Heart left ventricle (tissue), 16 donors: ENCODE results near the gene SCCPDH. TPM values are rescaled to one million over a fixed set of nuclear protein-coding genes. Genes with fewer than 3 reads are reported as not detected.
A peak's percentile ranks its signal among the peaks of the same experiment; 100 is the strongest.

ENCODE experiments used
- ATAC-seq, 4 donors: fragments of 200-7000 bp; cut with Tn5 transposase; one replicate each; pipeline ENCODE4 v1.9.1; 2020 to 2022; ENCODE audit warnings: moderate library complexity in 4 of 4, mild to moderate bottlenecking in 3 of 4, moderate number of reproducible peaks in 1 of 4
- DNase-seq, 5 donors: peaks; one replicate each; pipeline ENCODE4 v3.0.0-alpha.2; 2020
- H3K27ac ChIP-seq, 12 donors: fragments of 200-600 bp; sonication (generic) in 4 of 12; one replicate each; pipeline versions ENCODE4 v1.5.0 to v1.8.0; 2016 to 2022; ENCODE audit warnings: mild to moderate bottlenecking in 2 of 12
- H3K27me3 ChIP-seq, 9 donors: fragments of 200-600 bp; sonication (generic) in 2 of 9; one replicate each; pipeline versions ENCODE4 v1.5.1 to v1.8.0; 2016 to 2022; ENCODE audit warnings: mild to moderate bottlenecking in 3 of 9
- H3K36me3 ChIP-seq, 9 donors: fragments of 200-600 bp; sonication (generic) in 2 of 9; one replicate each; pipeline versions ENCODE4 v1.5.0 to v1.8.0; 2018 to 2022; ENCODE audit warnings: mild to moderate bottlenecking in 2 of 9
- H3K4me1 ChIP-seq, 12 donors: fragments of 200-600 bp; sonication (generic) in 4 of 12; one replicate each; pipeline versions ENCODE4 v1.5.0 to v1.8.0; 2016 to 2022; ENCODE audit warnings: mild to moderate bottlenecking in 3 of 12
- H3K4me3 ChIP-seq, 12 donors: fragments of 200-600 bp; sonication (generic) in 4 of 12; one replicate each; pipeline versions ENCODE4 v1.5.0 to v1.8.0; 2017 to 2022; ENCODE audit warnings: mild to moderate bottlenecking in 9 of 12, moderate library complexity in 4 of 12
- H3K9me3 ChIP-seq, 12 donors: fragments of 200-600 bp; sonication (generic) in 4 of 12; one replicate each; pipeline versions ENCODE4 v1.5.0 to v1.8.0; 2016 to 2022; ENCODE audit warnings: mild to moderate bottlenecking in 1 of 12
- CTCF ChIP-seq, 12 donors: fragments of 200-600 bp; sonication (generic) in 4 of 12; IDR thresholded peaks; one replicate each; pipeline versions ENCODE4 v1.5.0 to v1.8.0; 2018 to 2022; ENCODE audit warnings: antibody characterized with exemption in 12 of 12, mild to moderate bottlenecking in 5 of 12
- POLR2A ChIP-seq, 2 donors: fragments of 450-650 bp; IDR thresholded peaks; one replicate each; pipeline ENCODE4 v1.6.1; 2017; ENCODE audit warnings: antibody characterized with exemption in 2 of 2, mild to moderate bottlenecking in 2 of 2, moderate library complexity in 2 of 2
- WGBS, 4 donors: extraction: QIAGEN DNeasy Blood & Tissue Kit in 2 of 4; methylation state at CpG; one replicate each; pipeline versions ENCODE4 v1.1.5 to v1.1.7; 2013 to 2018; 5-methylcytosine and 5-hydroxymethylcytosine counted together
- intact Hi-C, 10 donors: fragments of 100-400 bp; cut with DNase I; formaldehyde crosslinking; loops; one replicate each; pipeline versions ENCODE4 v1.11.1 to v1.14.2; 2022
- polyA plus RNA-seq, 2 donors: library from polyadenylated mRNA; stranded (reverse); fragments of 200-250 nt; gene quantifications; one replicate each; pipeline ENCODE4 v1.2.3, GENCODE V29; 2013
- total RNA-seq, 9 donors: library from RNA; depleted of rRNA in 2 of 9; stranded (reverse); fragments of >200 nt in 2 of 9; fragmentation: NEBNext Ultra II Directional in 3 of 9; extraction: Animal tissue kit (Norgen Biotek cat#: 25700) in 3 of 9; gene quantifications; one replicate each; pipeline versions ENCODE4 v1.1.0 to v1.2.4, GENCODE V29; 2016 to 2023
- donor health status: ischemic (EF 13 %, LVEDD 7.1; RV severe dilation, severe dysfunction).
- donor health status: healthy with polysubstance abuse.
- donor health status: DM: no; HTN: yes; CAD: no.
- donor health status: DM: no; HTN: no; CAD: no.
- donor health status: ischemic (EF 25% LVEDD 6.9; RV normal size, moderate dysfunction).
- donor health status: ischemic (EF 25% LVEDD 5.7; RV mildly dilated, moderate dysfunction).
- donor health status: healthy.
- donor health status: DM: yes; HTN: yes; CAD: no.
- donor health status: ischemic (EF 35%, LVEDD 5.7; RV mildly dilated, moderate dysfunction).
- donor health status: nonischemic (EF 11% LVEDD 7.7; RV severe dilation, severe dysfunction).
- donor health status: DM: yes; HTN: yes; CAD: no.
- donor health status: PGD.
- donor health status: ischemic (EF 29% LVEDD 5.4; RV normal size, mild dysfunction).
- donor health status: nonischemic (EF 23%, LVEDD 6.1; RV moderate dilation, normal function).

SCCPDH gene
- total and polyA plus RNA-seq, 11 donors = 13.8 to 36.4 (median 31.0) TPM

GRCh38 chr1:246800356-246800755, 76.1 kb downstream of the SCCPDH start:
- H3K27ac ChIP-seq = no peak overlapping the region
- no peak for DNase-seq

GRCh38 chr1:246800756-246801155, 76.5 kb downstream of the SCCPDH start:
- intact Hi-C loops = no loop called here
- Histone ChIP-seq H3K4me3 (no peak overlapping the region), H3K9me3 (no peaks in the 10 kb centered on the region), H3K27me3 (no peaks in the 10 kb centered on the region), H3K4me1 (peaks cover 0 to 15% (median 0%) of the 10 kb centered on the region in 12 donors), H3K36me3 (no peaks in the 10 kb centered on the region), H3K27ac (peak overlapping the region in 1 of 12 donors; percentile 27)
- 81 to 87% (median 85%) methylated on average over 10 of the region's 10 CpGs for WGBS, 4 donors
- no peak for DNase-seq
- TF ChIP-seq CTCF (IDR thresholded peaks at IDR 0.05) (no peak), POLR2A (IDR thresholded peaks at IDR 0.05) (no peak)
- no peak for ATAC-seq

More at GRCh38 chr1:246800356-246800755, 76.1 kb downstream of the SCCPDH start:
- ATAC-seq = no peak
- peaks cover 0 to 15% (median 0%) of the 10 kb centered on the region in 12 donors for H3K4me1 ChIP-seq
- no peak overlapping the region for H3K4me3 ChIP-seq
- no peak for TF ChIP-seq CTCF (IDR thresholded peaks at IDR 0.05)
- no peak for TF ChIP-seq POLR2A (IDR thresholded peaks at IDR 0.05)
- H3K36me3 ChIP-seq = no peaks in the 10 kb centered on the region
- intact Hi-C loops = no loop called here
- WGBS, 4 donors = 84 to 92% (median 88%) methylated on average over 3 of the region's 3 CpGs
- no peaks in the 10 kb centered on the region for H3K27me3 ChIP-seq
- H3K9me3 ChIP-seq = no peaks in the 10 kb centered on the region

GRCh38 chr1:246801241-246802020, 77.2 kb downstream of the SCCPDH start:
- intact Hi-C loops = no loop called here
- Histone ChIP-seq H3K4me1 (peaks cover 0 to 15% (median 0%) of the 10 kb centered on the region in 12 donors), H3K4me3 (no peak overlapping the region), H3K9me3 (no peaks in the 10 kb centered on the region), H3K36me3 (no peaks in the 10 kb centered on the region), H3K27ac (peak overlapping the region in 1 of 12 donors; percentile 27), H3K27me3 (no peaks in the 10 kb centered on the region)
- TF ChIP-seq POLR2A (IDR thresholded peaks at IDR 0.05) = no peak
- ATAC-seq = peak in 1 of 4 donors; percentile 17
- DNase-seq = no peak
- 57 to 74% (median 63%) methylated on average over 11 of the region's 11 CpGs for WGBS, 4 donors

GRCh38 chr1:246803373-246803772, 79.2 kb downstream of the SCCPDH start:
- 92 to 97% (median 95%) methylated on average over 6 of the region's 6 CpGs for WGBS, 4 donors
- H3K4me1 ChIP-seq = peaks cover 0 to 13% (median 0%) of the 10 kb centered on the region in 12 donors
- intact Hi-C loops = no loop called here
- H3K4me3 ChIP-seq = no peak overlapping the region
- TF ChIP-seq CTCF (IDR thresholded peaks at IDR 0.05) (no peak), POLR2A (IDR thresholded peaks at IDR 0.05) (no peak)
- no peak for DNase-seq
- no peaks in the 10 kb centered on the region for H3K27me3 ChIP-seq
- ATAC-seq = no peak
- H3K9me3 ChIP-seq = no peaks in the 10 kb centered on the region
- no peak overlapping the region for H3K27ac ChIP-seq
- no peaks in the 10 kb centered on the region for H3K36me3 ChIP-seq
